Body of pancreas (tissue), 4 donors: ENCODE results near the gene MKS1.

Experiments
- CTCF ChIP-seq, 7 experiments: fragments of 450-650 bp in 4 of 7; fragments of 200-600 bp in 3 of 7; sonication (generic) in 3 of 7; IDR thresholded peaks; one replicate each; pipeline ENCODE4 v1.5.1; 2016 to 2019; ENCODE audit warnings: antibody characterized with exemption in 7 of 7
- POLR2A ChIP-seq, 3 donors: fragments of 450-650 bp; IDR thresholded peaks; one replicate each; pipeline ENCODE4 v1.6.1; 2016; ENCODE audit warnings: antibody characterized with exemption in 3 of 3, mild to moderate bottlenecking in 2 of 3

- TF ChIP-seq CTCF (IDR thresholded peaks at IDR 0.05) (no peak), POLR2A (IDR thresholded peaks at IDR 0.05) (no peak)
Measured at GRCh38 chr17:58158181-58158580, 60.9 kb downstream of the MKS1 start.
